Suprapubic skin (tissue), 4 donors: ENCODE measurements around the gene PCNX2.

Experiments used
- POLR2A ChIP-seq, 2 donors: fragments of 450-650 bp; IDR thresholded peaks; one replicate each; pipeline ENCODE4 v1.6.1; 2017; ENCODE audit warnings: antibody characterized with exemption in 2 of 2, mild to moderate bottlenecking in 2 of 2, moderate library complexity in 2 of 2
- POLR2AphosphoS5 ChIP-seq, 3 donors: sonication (generic); formaldehyde crosslinking; IDR thresholded peaks; one replicate each; pipeline ENCODE4 v1.6.1; 2017; ENCODE audit warnings: antibody characterized with exemption in 3 of 3
- TF ChIP-seq, protein P1 (sequence below), 2 donors: fragments of 200-600 bp in 1 of 2; fragments of 450-650 bp in 1 of 2; sonication (generic) in 1 of 2; IDR thresholded peaks; one replicate each; pipeline ENCODE4 v1.5.1; 2016 to 2019; ENCODE audit warnings: antibody characterized with exemption in 2 of 2, mild to moderate bottlenecking in 1 of 2, moderate library complexity in 1 of 2

GRCh38 chr1:232966663-232967062 is 328.9 kb downstream of the PCNX2 start:
- TF ChIP-seq, protein P1, sequence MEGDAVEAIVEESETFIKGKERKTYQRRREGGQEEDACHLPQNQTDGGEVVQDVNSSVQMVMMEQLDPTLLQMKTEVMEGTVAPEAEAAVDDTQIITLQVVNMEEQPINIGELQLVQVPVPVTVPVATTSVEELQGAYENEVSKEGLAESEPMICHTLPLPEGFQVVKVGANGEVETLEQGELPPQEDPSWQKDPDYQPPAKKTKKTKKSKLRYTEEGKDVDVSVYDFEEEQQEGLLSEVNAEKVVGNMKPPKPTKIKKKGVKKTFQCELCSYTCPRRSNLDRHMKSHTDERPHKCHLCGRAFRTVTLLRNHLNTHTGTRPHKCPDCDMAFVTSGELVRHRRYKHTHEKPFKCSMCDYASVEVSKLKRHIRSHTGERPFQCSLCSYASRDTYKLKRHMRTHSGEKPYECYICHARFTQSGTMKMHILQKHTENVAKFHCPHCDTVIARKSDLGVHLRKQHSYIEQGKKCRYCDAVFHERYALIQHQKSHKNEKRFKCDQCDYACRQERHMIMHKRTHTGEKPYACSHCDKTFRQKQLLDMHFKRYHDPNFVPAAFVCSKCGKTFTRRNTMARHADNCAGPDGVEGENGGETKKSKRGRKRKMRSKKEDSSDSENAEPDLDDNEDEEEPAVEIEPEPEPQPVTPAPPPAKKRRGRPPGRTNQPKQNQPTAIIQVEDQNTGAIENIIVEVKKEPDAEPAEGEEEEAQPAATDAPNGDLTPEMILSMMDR (IDR thresholded peaks at IDR 0.05) = no peak
- TF ChIP-seq POLR2A (IDR thresholded peaks at IDR 0.05) (no peak), POLR2AphosphoS5 (IDR thresholded peaks at IDR 0.05) (no peak)
